Activated CD4-positive, alpha-beta T cell treated with anti-CD3 and anti-CD28 coated beads, Interleukin-2, Interleukin-6, amounts not matched to agents 100 ng/mL and 50 ng/mL, durations not matched to agents 16 hours and 8 hours (primary cell): ENCODE data around the gene IER5.

Experiments
- DNase-seq: peaks from one replicate; pipeline ENCODE4 v3.0.0-alpha.2; 2020

IER5 gene

DNA sequence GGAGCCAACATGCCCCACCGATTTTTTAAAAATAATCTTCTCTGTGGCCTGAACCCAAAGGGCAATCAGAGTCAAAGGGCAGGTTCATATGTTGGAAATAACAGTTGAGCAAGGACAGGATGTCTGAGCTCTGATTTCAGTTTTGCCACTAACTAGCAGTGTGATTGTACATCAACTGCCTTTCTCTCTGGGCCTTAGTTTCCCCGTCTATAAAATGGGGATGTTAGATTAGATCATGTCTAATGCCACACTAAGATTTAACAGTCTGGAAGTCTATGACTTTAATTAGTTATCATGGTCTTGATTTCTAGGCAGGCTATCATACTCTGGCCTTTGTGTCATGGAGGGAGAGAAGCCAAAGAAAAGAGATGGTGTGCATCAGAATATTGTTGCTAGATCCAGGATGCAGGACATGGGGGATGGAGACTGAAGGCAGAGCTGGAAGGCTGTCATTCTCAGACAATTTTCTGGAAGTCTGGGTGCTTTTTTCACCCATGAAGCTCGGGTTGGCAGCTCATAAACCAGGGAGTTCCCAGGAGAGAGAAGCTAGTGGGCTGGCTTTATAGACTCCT is 28.4 kb downstream of the IER5 start:
- no peak for DNase-seq

DNA sequence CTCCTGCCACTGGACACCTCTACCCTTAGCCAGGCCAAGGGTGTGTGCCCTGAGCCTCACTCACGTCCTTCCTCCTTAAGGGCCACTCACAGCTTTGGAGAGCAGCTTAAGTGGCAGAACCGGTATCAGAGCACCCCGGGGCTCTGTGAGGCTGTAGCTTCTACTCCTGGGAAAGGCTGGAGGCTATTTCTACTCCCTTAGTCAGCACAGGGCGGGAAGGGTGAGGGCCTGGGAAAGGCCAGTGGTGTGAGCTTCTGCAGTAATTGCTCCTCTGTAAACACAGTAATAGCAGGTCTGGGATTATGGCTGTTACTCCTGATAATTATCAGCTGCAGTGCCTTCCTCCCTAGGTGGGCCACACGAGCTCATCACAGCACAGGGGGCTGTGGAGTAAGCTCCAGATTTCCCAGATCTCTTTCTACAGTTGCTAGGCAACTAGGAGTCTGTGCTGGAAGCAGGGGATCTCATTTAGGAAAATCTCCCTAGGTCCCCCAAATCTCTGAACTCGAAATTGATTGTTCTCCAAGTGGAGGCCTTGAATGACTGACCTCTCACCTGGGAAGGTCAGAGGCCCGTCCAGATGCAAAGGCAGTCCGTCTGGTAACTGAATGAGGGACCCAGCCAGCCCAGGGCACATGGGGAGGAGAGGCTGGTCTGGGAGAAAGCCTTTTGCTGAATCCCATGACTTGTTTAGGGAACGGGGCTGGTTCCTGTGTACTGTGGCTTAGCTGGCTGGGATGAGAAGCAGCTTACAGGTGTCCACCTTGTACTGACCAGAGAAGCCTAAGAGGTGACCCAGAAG is 29.3 kb downstream of the IER5 start:
- DNase-seq: no peak

DNA sequence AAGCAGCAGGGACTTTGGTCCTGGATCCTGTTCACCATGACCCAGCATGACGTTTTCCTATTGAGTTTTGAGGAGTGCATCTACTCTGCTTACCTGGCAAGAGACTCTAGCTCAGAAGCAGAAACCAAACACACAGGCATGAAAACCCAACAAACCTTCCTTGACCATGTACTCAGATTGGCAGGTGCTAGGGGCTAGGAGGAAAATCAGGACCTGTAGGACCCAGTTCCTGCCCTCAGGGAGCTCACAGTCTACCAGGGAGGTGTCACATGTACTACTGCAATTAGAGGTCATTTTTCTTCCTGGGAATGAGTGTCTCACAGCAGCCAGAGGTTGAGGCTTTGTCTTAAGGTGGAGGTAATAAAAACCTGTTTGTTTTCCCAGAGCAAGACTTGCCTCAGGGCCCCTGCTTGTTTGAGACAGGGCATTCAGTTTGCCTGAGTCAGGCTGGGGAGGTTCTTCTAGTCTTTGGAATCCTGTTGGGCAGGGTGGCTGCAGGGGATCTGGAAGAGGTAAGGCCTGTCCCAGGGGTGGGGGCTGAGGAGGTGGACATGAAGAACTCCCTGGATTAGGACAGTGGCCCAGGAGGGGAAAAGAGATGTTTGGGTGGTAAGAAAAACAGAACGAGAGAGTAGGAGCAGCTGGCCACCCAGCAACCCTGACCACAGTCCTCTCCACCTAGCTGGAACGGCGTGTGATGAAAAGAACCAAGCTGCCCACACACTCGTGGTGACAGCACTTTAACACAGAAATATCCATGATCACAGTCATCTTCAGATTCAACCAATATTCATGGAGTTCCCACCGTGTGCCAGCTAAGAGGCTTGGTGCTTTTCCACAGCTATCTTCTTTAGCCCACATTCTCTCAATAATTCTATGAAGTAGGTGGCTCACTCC is 30.8 kb downstream of the IER5 start:
- no peak for DNase-seq

- DNase-seq: no peak
Observed at GRCh38 chr1:181120924-181121323, 32.4 kb downstream of the IER5 start.

GRCh38 chr1:181121498-181121897 is 33.0 kb downstream of the IER5 start:
- no peak for DNase-seq

GRCh38 chr1:181122222-181122621 is 33.7 kb downstream of the IER5 start:
- no peak for DNase-seq

DNA sequence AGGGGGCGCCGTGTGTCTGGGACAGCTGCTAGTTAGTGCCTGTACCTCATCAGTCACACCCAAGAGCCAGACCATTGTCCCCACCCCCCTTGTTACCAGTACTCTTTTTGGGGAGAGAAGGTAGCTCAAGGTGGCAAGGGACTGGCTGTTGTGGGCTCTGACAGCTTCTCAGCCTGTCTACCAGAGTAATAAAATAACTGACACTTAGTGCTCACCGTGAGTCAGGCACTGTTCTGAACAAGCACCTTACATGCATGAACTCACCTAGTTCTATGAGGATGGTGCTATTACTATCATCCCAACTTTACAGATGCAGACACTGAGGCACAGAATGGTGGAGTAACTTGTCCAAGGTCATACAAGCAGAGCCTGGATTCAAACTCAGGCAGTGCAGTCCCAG is 34.7 kb downstream of the IER5 start:
- DNase-seq: no peak

DNA sequence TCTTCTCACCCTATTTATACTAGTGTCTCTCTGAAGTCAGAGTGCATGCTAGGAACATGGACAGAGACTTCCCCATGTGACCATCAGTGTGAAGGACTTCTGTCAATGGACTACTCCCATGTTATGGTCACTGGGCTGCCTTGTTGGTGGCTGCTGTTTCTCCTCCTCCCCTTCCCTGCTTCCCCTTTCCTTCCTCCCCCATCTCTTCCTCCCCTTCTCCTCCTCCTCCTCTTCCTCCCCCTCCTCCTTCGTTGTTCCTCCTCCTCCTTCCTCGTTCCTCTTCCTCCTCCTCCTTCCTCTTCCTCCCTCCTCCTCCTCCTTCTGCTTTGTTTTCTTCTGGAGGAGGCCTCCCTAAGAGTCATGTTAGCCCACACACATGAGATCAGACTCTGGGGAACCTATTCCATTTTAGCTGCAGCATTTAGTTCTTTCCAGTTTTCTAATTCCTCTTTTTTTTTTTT is 35.8 kb downstream of the IER5 start:
- DNase-seq: no peak

DNA sequence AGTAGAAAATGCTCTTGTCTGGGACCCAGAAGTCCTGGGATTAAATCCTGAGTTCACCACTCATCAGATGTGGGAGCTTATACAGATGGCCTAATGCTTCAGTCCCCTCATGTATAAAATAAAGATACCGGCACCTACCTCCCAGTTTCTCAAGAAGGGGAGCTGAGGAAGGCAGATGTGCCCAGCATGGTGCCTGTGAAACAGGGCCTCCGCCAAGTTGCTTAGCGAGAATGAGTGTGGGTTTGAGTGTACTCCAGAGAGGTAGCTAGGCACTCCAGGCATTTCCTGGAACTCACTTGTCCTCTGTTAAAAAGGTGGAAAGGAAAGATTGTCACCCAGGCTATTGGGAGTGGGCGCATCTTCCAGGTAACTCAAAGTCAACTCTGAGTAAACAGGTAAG is 37.8 kb downstream of the IER5 start:
- no peak for DNase-seq

DNA sequence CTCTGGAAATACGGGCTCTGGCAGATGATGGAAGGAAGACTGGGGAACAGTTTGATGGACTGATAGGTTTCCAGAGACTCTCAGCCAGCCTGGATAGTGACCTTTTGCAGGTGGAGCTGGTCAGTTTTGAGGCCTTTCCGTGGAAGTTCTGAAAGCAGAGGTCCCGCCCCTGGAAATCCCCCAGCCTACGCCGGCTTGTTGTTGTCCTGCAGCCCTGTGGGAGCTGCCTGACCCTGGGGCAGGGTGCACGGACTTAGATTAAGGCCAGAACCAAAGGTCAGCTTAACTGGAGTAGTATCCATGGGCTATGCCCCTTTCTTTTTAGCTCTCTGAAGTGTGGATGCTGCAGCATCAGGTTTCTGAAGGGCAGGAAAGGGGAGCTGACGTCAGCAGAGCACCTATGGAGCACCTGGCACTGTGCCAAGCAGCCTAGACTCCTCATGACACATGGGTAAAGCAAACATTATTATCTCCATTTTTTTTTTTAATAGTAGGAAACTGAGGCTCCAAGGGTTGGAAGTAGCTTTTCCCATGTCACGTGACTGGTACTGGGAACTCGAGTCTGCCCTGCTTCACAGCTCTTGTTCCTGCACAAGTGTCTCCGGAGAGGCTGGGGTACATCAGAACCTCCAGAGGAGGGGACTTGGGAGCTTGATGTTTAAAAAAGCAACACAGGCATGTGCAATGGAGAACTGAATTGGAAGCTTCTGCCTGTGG is 38.5 kb downstream of the IER5 start:
- no peak for DNase-seq

DNA sequence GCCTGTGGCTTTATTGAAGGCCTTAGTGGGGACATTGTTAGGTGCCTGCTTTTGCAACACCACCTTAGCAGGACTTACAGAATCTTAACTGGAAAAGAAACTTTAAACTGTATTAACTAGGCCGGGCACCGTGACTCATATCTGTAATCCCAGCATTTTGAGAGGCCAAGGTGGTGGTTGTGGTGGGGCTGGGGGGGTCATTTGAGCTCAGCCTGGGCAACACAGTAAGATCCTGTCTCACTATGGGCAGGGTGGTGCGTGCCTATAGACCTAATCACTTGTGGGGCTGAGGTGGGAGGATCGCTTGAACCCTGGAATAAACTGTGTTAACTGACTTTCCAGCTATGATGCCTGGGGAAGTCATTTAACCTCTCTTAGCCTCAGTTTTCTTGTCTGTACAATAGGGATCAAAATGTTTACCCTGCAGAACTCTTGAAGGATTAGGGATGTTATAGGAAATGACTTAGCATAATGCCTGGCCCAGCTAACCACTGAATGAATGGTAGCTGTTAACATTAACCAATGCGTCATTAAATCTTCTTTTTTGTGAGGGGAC is 39.5 kb downstream of the IER5 start:
- DNase-seq: peak; percentile 58

- no peak for DNase-seq
Observed at GRCh38 chr1:181128592-181129497, 40.3 kb downstream of the IER5 start.

DNA sequence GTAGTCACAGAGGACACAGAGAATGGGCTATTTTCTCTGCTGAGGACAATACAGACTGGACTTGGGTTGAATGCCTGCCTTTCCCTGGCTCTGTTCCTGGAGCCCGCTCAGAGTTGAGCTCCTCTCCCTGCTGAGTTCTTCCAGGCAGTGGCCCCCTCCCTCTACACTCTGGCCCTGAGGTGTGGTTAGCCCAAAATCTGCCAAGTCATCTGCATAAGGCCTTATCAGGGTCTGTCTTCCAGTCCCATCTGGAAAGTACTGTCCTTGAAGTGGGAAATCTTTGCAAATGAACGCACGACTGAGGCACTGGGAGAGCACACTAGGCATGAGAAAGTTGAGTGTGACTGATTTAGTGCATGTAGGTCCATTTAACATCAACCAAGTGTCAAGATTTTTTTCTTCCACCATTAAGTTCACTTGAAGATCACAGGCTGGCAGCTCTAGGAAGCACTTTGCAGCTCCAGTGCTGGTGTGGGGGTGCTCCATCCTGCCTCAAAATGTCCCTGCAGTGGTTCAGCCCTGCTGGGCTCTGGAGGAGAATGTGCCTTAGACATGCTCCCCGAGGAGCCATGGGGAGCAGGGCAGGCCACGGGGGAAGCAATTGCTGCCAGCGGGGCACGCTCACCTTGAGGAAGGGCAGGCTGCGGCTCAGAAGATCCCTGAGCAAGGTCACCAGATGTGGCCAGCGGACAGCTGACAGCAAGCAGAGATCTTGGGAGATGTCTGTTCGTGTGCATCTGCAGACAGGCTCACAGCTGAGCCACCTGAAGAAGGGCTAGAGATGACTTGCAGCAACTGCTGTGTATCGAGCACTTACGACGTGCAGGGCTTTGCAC is 41.5 kb downstream of the IER5 start:
- DNase-seq: no peak

GRCh38 chr1:181131255-181131941 is 42.9 kb downstream of the IER5 start:
- no peak for DNase-seq

DNA sequence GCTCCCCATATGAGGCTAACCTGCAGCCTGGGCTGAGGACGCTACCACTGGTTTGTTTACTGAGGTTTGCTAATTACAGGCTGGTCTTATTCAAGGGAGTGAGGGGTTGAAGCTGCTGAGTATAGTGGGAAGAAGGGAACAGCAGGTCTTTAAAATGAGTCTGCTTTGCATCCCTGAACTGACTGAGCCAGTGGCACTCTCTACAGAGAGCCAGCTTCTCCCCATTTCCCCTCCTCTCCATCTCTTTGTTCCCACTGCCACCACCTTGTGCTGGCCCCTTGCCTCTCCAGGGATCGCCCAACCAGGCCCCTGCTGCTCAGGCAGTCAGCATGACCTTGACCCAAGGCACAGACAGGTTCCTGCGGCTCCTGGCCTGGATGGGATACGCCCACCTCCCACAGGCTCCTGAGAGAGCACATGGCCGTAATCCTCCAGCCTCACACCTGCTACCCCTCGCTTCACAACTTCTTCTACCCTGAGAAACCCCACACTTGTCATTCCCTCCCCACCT is 45.0 kb downstream of the IER5 start:
- DNase-seq: no peak

- no peak for DNase-seq
Observed at GRCh38 chr1:181133969-181134418, 45.5 kb downstream of the IER5 start.

- DNase-seq: peak; percentile 51
Observed at GRCh38 chr1:181134543-181135436, 46.3 kb downstream of the IER5 start.

- peak; percentile 37 for DNase-seq
Observed at GRCh38 chr1:181135437-181135731, 46.9 kb downstream of the IER5 start.
